ENCODE results near the gene PLXNC1.

Gene PLXNC1

GRCh38 chr12:94123127-94123526, 25.2 kb upstream of the PLXNC1 start:
- TF ChIP-seq EZH2 (IDR thresholded peaks at IDR 0.05; ENCODE audit: borderline replicate concordance, low read length): no peak
- TF ChIP-seq, protein P1, sequence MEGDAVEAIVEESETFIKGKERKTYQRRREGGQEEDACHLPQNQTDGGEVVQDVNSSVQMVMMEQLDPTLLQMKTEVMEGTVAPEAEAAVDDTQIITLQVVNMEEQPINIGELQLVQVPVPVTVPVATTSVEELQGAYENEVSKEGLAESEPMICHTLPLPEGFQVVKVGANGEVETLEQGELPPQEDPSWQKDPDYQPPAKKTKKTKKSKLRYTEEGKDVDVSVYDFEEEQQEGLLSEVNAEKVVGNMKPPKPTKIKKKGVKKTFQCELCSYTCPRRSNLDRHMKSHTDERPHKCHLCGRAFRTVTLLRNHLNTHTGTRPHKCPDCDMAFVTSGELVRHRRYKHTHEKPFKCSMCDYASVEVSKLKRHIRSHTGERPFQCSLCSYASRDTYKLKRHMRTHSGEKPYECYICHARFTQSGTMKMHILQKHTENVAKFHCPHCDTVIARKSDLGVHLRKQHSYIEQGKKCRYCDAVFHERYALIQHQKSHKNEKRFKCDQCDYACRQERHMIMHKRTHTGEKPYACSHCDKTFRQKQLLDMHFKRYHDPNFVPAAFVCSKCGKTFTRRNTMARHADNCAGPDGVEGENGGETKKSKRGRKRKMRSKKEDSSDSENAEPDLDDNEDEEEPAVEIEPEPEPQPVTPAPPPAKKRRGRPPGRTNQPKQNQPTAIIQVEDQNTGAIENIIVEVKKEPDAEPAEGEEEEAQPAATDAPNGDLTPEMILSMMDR (IDR thresholded peaks at IDR 0.05; ENCODE audit: low read length): no peak
- Histone ChIP-seq H3K36me3 (ENCODE audit: insufficient read depth, low read length) (no peaks in the 10 kb centered on the region), H3K4me2 (ENCODE audit: low read length) (no peak overlapping the region), H3K9ac (ENCODE audit: low read length) (no peak overlapping the region), H3K4me1 (ENCODE audit: insufficient read depth, low read length, severe bottlenecking) (no peaks in the 10 kb centered on the region), H4K20me1 (ENCODE audit: insufficient read depth, low read length) (no peaks in the 10 kb centered on the region), H3K9me3 (ENCODE audit: low read length) (no peaks in the 10 kb centered on the region), H3K27ac (ENCODE audit: low read depth, low read length, poor library complexity, severe bottlenecking) (no peak overlapping the region), H3K27me3 (ENCODE audit: insufficient read depth, low read length) (peaks cover 10% of the 10 kb centered on the region; the same call in 1 of the 2 replicates), H3F3A (ENCODE audit: insufficient read depth, low read length) (no peaks in the 10 kb centered on the region), H3K4me3 (ENCODE audit: low read depth, low read length, poor library complexity, severe bottlenecking) (no peak overlapping the region), H2AFZ (ENCODE audit: low read length) (no peak overlapping the region), H3K9me2 (ENCODE audit: low read depth, low read length) (no peaks in the 10 kb centered on the region), H3K79me2 (ENCODE audit: insufficient read depth, low read length) (no peaks in the 10 kb centered on the region)

DNA sequence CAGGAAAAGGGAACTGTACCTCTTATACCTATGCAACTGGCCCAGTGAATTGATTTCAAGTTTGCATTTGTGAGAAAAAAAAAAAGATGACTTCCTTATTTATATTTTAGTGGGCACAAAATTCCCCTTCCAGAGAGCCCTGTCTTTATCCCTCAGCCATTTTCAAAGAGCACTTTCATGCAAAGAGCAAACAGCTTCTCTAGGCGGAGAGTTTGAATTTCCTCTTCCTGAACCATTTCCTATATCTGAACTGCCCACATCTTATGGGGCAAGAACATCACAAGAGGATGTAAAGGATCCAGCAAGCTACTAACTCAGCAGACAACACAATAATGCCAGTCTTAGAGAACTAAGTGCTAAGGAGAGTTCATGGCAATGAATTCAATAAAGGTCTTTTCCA, 22.3 kb upstream of the PLXNC1 start:
- Histone ChIP-seq H3K4me1 (ENCODE audit: insufficient read depth, low read length, severe bottlenecking) (no peaks in the 10 kb centered on the region), H4K20me1 (ENCODE audit: insufficient read depth, low read length) (no peaks in the 10 kb centered on the region), H3K9me3 (ENCODE audit: low read length) (no peaks in the 10 kb centered on the region), H3K9me2 (ENCODE audit: low read depth, low read length) (no peaks in the 10 kb centered on the region), H3K4me3 (ENCODE audit: low read depth, low read length, poor library complexity, severe bottlenecking) (no peak overlapping the region), H3K27ac (ENCODE audit: low read depth, low read length, poor library complexity, severe bottlenecking) (no peak overlapping the region), H3K36me3 (ENCODE audit: insufficient read depth, low read length) (no peaks in the 10 kb centered on the region), H3F3A (ENCODE audit: insufficient read depth, low read length) (no peaks in the 10 kb centered on the region), H3K79me2 (ENCODE audit: insufficient read depth, low read length) (no peaks in the 10 kb centered on the region), H3K9ac (ENCODE audit: low read length) (no peak overlapping the region), H3K4me2 (ENCODE audit: low read length) (no peak overlapping the region), H3K27me3 (ENCODE audit: insufficient read depth, low read length) (peaks cover 10% of the 10 kb centered on the region; the same call in 1 of the 2 replicates), H2AFZ (ENCODE audit: low read length) (no peak overlapping the region)
- TF ChIP-seq EZH2 (IDR thresholded peaks at IDR 0.05; ENCODE audit: borderline replicate concordance, low read length): no peak

- H3K9ac ChIP-seq (ENCODE audit: low read length): no peak overlapping the region
- H3K27ac ChIP-seq (ENCODE audit: low read depth, low read length, poor library complexity, severe bottlenecking): no peak overlapping the region
- H3K4me3 ChIP-seq (ENCODE audit: low read depth, low read length, poor library complexity, severe bottlenecking): no peak overlapping the region
- H3K9me2 ChIP-seq (ENCODE audit: low read depth, low read length): no peaks in the 10 kb centered on the region
- no peaks in the 10 kb centered on the region for H3K79me2 ChIP-seq (ENCODE audit: insufficient read depth, low read length)
- H3K4me2 ChIP-seq (ENCODE audit: low read length): no peak overlapping the region
- no peak for TF ChIP-seq EZH2 (IDR thresholded peaks at IDR 0.05; ENCODE audit: borderline replicate concordance, low read length)
- TF ChIP-seq, protein P1 (IDR thresholded peaks at IDR 0.05; ENCODE audit: low read length): no peak
- no peaks in the 10 kb centered on the region for H3K4me1 ChIP-seq (ENCODE audit: insufficient read depth, low read length, severe bottlenecking)
- H3K36me3 ChIP-seq (ENCODE audit: insufficient read depth, low read length): no peaks in the 10 kb centered on the region
- no peak overlapping the region for H2AFZ ChIP-seq (ENCODE audit: low read length)
- H3F3A ChIP-seq (ENCODE audit: insufficient read depth, low read length): no peaks in the 10 kb centered on the region
- no peaks in the 10 kb centered on the region for H4K20me1 ChIP-seq (ENCODE audit: insufficient read depth, low read length)
- H3K9me3 ChIP-seq (ENCODE audit: low read length): no peaks in the 10 kb centered on the region
- H3K27me3 ChIP-seq (ENCODE audit: insufficient read depth, low read length): peaks cover 10% of the 10 kb centered on the region; the same call in 1 of the 2 replicates
Measured at GRCh38 chr12:94127239-94128131, 20.9 kb upstream of the PLXNC1 start.

All from OCI-LY1 (cell line).